NCI-H1092 treated with DMSO at 0.1 percent for 48 hours (cell line): ENCODE measurements around the gene LANCL2.
"Not testable (repeated sequence)": the region's sequence is repeated elsewhere in the genome, so short reads cannot be mapped to it uniquely, and the experiment has no call there.

ENCODE experiments used
- DNase-seq: peaks from one replicate; lab custom pipeline; 2025; lab: John Stamatoyannopoulos, UW

Gene LANCL2

GRCh38 chr7:55405856-55406541 is 40.9 kb downstream of the LANCL2 start:
- DNase-seq: peak; percentile 59

DNA sequence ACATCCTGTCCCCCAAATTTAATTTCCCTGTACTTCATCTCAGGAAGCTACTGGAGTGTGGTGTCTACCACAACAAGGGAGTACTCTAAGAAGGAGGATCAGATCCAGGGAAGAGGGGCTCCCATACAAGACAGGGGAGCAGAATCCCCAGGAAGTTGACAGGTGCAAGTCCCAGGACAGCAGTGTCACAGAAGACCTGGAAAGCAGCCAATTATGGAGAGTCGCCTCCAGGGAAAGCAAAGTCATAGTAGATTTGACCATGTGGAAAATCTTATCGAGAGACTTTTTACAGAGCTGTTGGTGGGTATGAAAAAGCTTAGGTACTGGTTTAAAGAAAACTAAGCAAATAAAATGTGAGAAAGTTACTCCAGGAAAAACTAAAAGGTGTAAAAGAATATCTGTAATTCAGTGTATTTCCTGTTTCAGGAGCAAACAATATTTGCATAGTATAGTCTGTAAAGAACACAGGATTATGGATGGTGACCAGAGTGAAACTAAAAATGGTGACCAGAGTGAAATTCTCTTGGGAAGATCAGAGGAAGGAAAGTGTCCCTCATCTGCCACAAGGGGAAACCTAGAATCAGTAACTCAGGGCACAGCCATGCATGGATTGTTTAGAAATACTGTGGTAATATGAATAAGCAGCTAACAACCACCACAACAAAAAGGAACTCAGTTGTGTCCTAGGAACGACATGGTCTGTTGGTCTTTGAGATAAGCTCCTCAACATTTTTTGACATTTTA is 44.5 kb downstream of the LANCL2 start:
- peak; percentile 30 for DNase-seq

- DNase-seq: no peak
Observed at GRCh38 chr7:55410667-55411239, 45.6 kb downstream of the LANCL2 start.

DNA sequence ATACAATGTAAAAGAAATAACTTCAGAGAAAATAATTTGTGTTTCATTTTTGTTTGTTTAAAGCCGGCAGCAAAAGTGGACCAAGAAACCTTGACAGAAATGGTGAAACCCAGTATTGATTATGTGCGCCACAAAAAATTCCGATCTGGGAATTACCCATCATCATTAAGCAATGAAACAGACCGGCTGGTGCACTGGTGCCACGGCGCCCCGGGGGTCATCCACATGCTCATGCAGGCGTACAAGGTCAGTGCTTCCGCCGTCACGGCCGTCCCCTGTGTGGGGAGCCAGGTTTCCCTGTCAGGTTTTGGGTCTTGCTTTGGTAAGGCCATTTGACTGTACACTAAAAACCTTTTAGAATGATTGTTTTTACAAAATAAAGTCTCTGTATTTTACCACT is 46.7 kb downstream of the LANCL2 start:
- no peak for DNase-seq

- DNase-seq: peak; percentile 87
Observed at GRCh38 chr7:55413442-55413841, 48.3 kb downstream of the LANCL2 start.

- peak; percentile 87 for DNase-seq
Observed at GRCh38 chr7:55415173-55415778, 50.1 kb downstream of the LANCL2 start.

- DNase-seq: not testable (repeated sequence)
Observed at GRCh38 chr7:55417456-55417855, 52.3 kb downstream of the LANCL2 start.

DNA sequence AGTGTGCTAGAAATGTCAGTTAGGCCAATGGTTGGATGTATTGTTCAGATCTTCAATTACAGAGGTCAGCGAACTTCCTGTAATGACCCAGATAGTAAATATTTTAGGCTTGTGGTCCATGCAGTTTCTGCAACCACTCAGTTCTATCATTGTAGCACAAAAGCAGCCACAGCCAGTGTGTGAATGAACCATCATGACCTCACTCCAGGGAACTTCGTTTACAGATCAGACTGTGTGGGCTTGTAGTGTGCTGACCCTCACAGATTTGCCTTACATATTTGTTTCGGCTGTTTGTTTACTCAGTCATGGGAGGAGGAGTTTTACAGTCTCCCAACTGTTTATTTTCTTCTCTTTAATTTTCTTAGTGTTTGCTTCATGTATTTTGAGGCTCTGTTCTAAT is 55.4 kb downstream of the LANCL2 start:
- peak; percentile 24 for DNase-seq

DNA sequence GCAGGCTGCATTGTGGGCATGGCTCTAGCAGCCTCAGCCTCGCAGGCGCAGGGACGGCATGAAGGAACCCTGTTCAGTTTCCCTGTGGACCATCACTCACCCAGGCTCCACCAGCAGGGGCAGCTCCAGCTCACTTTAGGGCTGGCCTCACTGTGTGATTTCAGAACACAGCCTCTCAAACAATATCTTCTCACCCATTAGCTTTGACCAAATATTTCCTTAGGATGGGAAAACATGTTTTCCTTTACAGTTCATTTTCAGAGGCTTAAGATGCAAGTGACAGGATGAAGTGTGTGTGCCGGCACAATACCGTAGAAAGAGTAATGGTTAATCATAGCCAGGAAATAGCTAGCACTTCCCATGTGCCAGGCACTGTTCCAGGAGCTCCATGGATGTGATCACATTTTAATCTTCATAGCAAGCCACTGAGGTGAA is 58.2 kb downstream of the LANCL2 start:
- DNase-seq: no peak

GRCh38 chr7:55423891-55424290 is 58.8 kb downstream of the LANCL2 start:
- DNase-seq: no peak

DNA sequence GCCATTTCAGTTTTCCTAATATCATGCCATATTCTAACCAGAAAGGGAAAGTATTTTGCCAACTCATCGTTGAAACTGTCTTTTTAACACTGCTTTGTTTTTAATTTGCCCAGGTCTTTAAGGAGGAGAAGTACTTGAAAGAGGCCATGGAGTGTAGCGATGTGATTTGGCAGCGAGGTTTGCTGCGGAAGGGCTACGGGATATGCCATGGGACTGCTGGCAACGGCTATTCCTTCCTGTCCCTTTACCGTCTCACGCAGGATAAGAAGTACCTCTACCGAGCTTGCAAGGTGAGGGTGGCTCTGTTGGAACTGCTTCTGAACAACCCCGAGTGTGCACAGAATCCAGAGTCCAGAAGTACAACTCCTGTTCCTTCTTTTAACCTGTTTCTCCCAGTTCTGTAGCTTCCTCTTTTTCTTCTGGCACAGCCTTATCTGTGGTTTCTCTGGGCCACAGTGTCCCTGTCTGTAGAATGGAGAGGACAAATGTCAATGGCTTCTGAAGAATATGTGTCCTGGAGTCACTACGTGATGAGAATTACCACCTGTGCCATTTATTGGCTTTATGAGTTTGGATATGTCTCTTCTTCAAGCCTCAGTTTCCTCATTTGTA is 60.1 kb downstream of the LANCL2 start:
- DNase-seq: peak; percentile 42

- no peak for DNase-seq
Observed at GRCh38 chr7:55426676-55427075, 61.5 kb downstream of the LANCL2 start.

DNA sequence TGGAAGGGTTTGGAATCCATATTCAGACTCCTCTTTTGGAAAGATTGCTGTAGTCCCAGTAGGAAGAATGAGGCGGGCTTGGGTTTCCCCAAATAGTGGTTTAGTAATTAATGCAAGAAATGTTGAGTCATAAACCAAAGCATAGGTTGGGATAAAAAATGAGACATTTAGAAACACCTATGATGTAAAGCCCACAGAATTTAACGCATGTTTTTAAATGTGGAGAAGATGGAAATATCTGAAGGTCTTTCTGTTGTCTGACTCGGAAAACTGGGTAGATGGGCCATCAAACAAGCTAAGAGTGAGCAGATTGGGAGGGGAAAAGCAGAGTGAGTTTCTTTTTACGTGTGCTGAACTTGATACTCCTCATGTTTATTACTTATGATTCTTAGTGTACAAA is 62.2 kb downstream of the LANCL2 start:
- DNase-seq: no peak

DNA sequence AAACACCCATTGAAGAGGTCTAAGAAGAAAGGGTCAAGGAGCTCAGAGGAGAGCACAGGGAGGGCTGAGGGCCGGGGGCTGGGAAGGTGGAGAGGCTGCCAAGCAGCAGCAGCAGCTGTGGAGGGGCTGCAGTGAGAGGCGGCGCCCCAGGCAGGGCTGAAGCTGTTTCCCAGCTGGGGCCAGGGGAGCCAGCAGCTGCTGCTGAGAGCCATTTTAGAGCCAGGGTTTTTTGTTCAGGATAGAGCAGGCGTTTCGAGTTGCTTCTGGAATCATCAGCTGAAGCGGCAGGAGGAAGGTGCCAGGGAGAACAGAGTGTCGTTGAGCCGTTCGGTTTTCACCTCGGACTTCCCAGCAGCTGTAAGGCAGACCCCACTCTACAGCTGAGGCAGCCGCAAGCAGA is 62.7 kb downstream of the LANCL2 start:
- DNase-seq: peak; percentile 93

GRCh38 chr7:55429835-55430499 is 64.8 kb downstream of the LANCL2 start:
- DNase-seq: peak; percentile 17

DNA sequence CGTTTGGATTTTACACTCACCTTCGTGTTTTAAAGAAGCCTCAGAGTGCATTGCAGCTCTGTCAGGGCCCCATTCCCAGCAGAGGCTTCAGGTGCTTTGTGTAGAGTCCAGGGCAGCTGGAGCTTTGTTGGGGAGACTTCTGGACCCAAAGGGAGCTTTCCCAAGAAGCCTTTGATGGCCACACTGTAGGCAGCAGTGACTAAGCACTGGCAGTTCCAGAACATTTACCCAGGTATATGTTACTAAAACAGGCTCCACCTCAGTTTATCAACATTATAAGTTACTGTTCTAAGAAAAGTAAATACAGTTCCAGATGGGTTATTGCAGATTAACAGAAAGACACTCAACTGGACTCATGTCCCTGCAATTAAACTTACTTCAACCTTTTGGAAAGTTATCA is 66.8 kb downstream of the LANCL2 start:
- DNase-seq: no peak

- DNase-seq: no peak
Observed at GRCh38 chr7:55432506-55432905, 67.4 kb downstream of the LANCL2 start.

GRCh38 chr7:55432939-55433784 is 68.0 kb downstream of the LANCL2 start:
- DNase-seq: peak; percentile 80

- DNase-seq: no peak
Observed at GRCh38 chr7:55435466-55435865, 70.3 kb downstream of the LANCL2 start.

DNA sequence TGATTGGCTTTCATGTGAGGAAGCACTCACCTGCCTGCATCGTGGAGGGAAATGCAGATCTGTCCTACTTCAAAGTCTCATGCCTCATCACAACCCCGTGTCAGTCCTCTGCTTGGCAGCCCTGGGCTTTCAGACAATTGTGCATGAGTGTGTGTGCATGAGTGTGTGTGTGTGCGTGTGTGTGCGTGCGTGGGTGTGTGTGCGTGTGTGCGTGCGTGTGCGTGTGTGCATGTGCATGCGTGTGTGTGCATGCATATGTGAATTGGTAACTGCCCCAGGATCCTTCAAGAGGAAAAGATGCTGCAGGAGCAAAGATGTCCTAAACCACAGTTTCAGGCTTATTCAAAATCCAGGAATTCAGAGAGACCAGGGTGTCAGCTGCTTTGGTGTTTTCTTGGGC is 71.3 kb downstream of the LANCL2 start:
- DNase-seq: no peak

- DNase-seq: no peak
Observed at GRCh38 chr7:55437375-55437774, 72.2 kb downstream of the LANCL2 start.
